Endodermal cell (in vitro differentiated cells): ENCODE measurements around the gene COIL. TPM values are rescaled to one million over a fixed set of nuclear protein-coding genes. Genes with fewer than 3 reads are reported as not detected.

Source experiments
- DNase-seq: peaks from one replicate; pipeline ENCODE4 v3.0.0-alpha.2; 2017
- H3K27ac ChIP-seq: 2 replicates; pipeline ENCODE4 v1.5.1; 2013; ENCODE audit warnings: mild to moderate bottlenecking, low read depth, low read length, moderate library complexity
- H3K27me3 ChIP-seq: 2 replicates; pipeline ENCODE4 v1.6.1; 2013; ENCODE audit warnings: mild to moderate bottlenecking, low read length, moderate library complexity; ENCODE audit not compliant: insufficient read depth, control insufficient read depth, poor library complexity, severe bottlenecking
- H3K36me3 ChIP-seq: 2 replicates; pipeline ENCODE4 v1.7.0; 2013; ENCODE audit warnings: mild to moderate bottlenecking, low read length, moderate library complexity; ENCODE audit not compliant: control insufficient read depth, insufficient read depth
- H3K4me1 ChIP-seq: one replicate; pipeline ENCODE4 v1.7.0; 2013; ENCODE audit warnings: low read length; ENCODE audit not compliant: control insufficient read depth, insufficient read depth
- H3K4me3 ChIP-seq: 2 replicates; pipeline ENCODE4 v1.5.1; 2013; ENCODE audit warnings: mild to moderate bottlenecking, low read length, moderate library complexity
- H3K9ac ChIP-seq: 2 replicates; pipeline ENCODE4 v1.6.1; 2013; ENCODE audit warnings: mild to moderate bottlenecking, low read length, moderate library complexity; ENCODE audit not compliant: poor library complexity, severe bottlenecking; ENCODE audit errors: extremely low read depth
- H3K9me3 ChIP-seq: 2 replicates; pipeline ENCODE4 v1.6.1; 2013; ENCODE audit warnings: mild to moderate bottlenecking, low read length, moderate library complexity; ENCODE audit not compliant: control insufficient read depth
- H3K27ac Mint-ChIP-seq: 2 replicates; pipeline ENCODE4 v1.8.0; 2020; ENCODE audit warnings: mixed read lengths
- H3K27me3 Mint-ChIP-seq: 2 replicates; pipeline ENCODE4 v1.8.0; 2021; ENCODE audit warnings: mild to moderate bottlenecking, mixed read lengths; ENCODE audit not compliant: insufficient read depth
- H3K36me3 Mint-ChIP-seq: 2 replicates; pipeline ENCODE4 v1.8.0; 2020; ENCODE audit warnings: low read depth, mixed read lengths
- H3K4me1 Mint-ChIP-seq: 2 replicates; pipeline ENCODE4 v1.8.0; 2020; ENCODE audit warnings: mixed read lengths
- H3K4me3 Mint-ChIP-seq: 2 replicates; pipeline ENCODE4 v1.8.0; 2020; ENCODE audit warnings: mild to moderate bottlenecking, moderate library complexity, mixed read lengths
- H3K9me3 Mint-ChIP-seq: 2 replicates; pipeline ENCODE4 v1.8.0; 2020; ENCODE audit warnings: mild to moderate bottlenecking, mixed read lengths
- CTCF ChIP-seq: fragments of 200-600 bp; sonication (generic); conservative IDR thresholded peaks from 2 replicates; pipeline ENCODE4 v1.5.0; 2021; ENCODE audit warnings: antibody characterized with exemption, mild to moderate bottlenecking
- whole genome bisulfite sequencing, 2 experiments: methylation state at CpG; one replicate each; pipeline versions ENCODE4 v1.1.5 to v1.1.7; 2013; ENCODE audit warnings: missing lambda C conversion rate in 2 of 2, mixed read lengths in 1 of 2; ENCODE audit not compliant: insufficient coverage in 1 of 2, insufficient read length in 1 of 2; 5-methylcytosine and 5-hydroxymethylcytosine counted together
- total RNA-seq, 2 donors: library from RNA; stranded (reverse); fragmentation: NEBNext Ultra II Directional in 1 of 2; extraction: Animal tissue kit (Norgen Biotek cat#: 25700) in 1 of 2; gene quantifications; 2 replicates in 1 of 2; 3 replicates in 1 of 2; pipeline ENCODE4 v1.2.1, GENCODE V29; 2021

COIL gene
- total RNA-seq, 2 donors from 2014 or later, result 18.2 to 19.2 TPM

GRCh38 chr17:56913867-56914580 is 46.8 kb downstream of the COIL start, which contains the start of gene TRIM25:
TSS of gene TRIM25 (minus strand) at chr17:56914049. CDS start at chr17:56913988, 61 bp downstream.
- Histone ChIP-seq H3K4me1 (no peaks in the 10 kb centered on the region), H3K27me3 (peaks cover 38% of the 10 kb centered on the region), H3K9me3 (peaks cover 12% of the 10 kb centered on the region), H3K4me3 (peak within 1 kb of the TSS; percentile 82), H3K27ac (no peak within 1 kb of the TSS), H3K9ac (peak within 1 kb of the TSS; percentile 59), H3K36me3 (no peaks in the 10 kb centered on the region)
- peak within 1 kb of the TSS; percentile 77 for H3K4me3 Mint-ChIP-seq
- TF ChIP-seq CTCF, result no peak
- peaks cover 3% of the 10 kb centered on the region for H3K36me3 Mint-ChIP-seq
- peak within 1 kb of the TSS; percentile 77 for H3K27ac Mint-ChIP-seq
- 0 to 1% methylated on average over 15 to 58 of the region's 58 CpGs for whole genome bisulfite sequencing, 2 experiments
- peaks cover 42% of the 10 kb centered on the region for H3K27me3 Mint-ChIP-seq
- peak; percentile 98 for DNase-seq
- H3K4me1 Mint-ChIP-seq, result peaks cover 7% of the 10 kb centered on the region
- peaks cover 6% of the 10 kb centered on the region for H3K9me3 Mint-ChIP-seq

DNA sequence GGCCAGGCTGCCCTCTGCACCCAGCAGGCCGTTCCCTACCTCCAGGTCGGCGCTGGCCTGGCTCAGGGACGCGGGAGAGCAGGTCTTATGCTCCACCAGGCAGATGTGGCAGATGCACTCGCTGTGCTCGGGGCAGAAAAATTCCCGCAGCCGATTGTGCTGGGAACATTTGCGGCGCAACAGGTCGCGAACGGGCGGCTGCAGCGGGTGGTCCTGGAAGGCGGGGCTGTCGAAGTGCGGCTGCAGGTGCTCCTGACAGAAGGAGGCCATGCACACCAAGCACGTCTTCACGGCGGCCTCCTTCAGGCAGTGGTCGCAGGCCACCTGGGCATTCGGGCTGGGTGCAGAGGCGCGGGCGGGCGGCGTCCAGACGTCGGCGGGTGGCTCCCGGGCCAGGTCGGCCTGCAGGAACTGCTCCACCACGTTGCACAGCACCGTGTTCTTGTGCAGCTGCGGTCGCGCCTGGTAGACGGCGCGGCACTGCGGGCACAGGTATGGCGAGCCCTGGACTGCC is 47.4 kb downstream of the COIL start:
- no peak for TF ChIP-seq CTCF
- Histone ChIP-seq H3K4me1 (no peaks in the 10 kb centered on the region), H3K4me3 (peak overlapping the region; percentile 82), H3K9me3 (peaks cover 12% of the 10 kb centered on the region), H3K27me3 (peaks cover 38% of the 10 kb centered on the region), H3K27ac (no peak overlapping the region), H3K9ac (peak overlapping the region; percentile 25), H3K36me3 (no peaks in the 10 kb centered on the region)
- Mint-ChIP-seq H3K36me3 (peaks cover 5% of the 10 kb centered on the region), H3K27me3 (peaks cover 42% of the 10 kb centered on the region), H3K9me3 (peaks cover 6% of the 10 kb centered on the region), H3K4me3 (peak overlapping the region; percentile 77), H3K27ac (peak overlapping the region; percentile 48), H3K4me1 (peaks cover 13% of the 10 kb centered on the region)
- peak; percentile 91 for DNase-seq
- WGBS, 2 experiments, result 9 to 18% methylated on average over 9 to 44 of the region's 44 CpGs

- H3K27ac ChIP-seq, result no peak overlapping the region
- DNase-seq, result no peak
- H3K27me3 ChIP-seq, result peaks cover 38% of the 10 kb centered on the region
- no peaks in the 10 kb centered on the region for H3K36me3 ChIP-seq
- Mint-ChIP-seq H3K27me3 (peaks cover 42% of the 10 kb centered on the region), H3K9me3 (peaks cover 5% of the 10 kb centered on the region), H3K27ac (no peak overlapping the region), H3K36me3 (peaks cover 9% of the 10 kb centered on the region), H3K4me3 (peak overlapping the region; percentile 77), H3K4me1 (peaks cover 14% of the 10 kb centered on the region)
- H3K9me3 ChIP-seq, result peaks cover 10% of the 10 kb centered on the region
- peak overlapping the region; percentile 82 for H3K4me3 ChIP-seq
- WGBS, 2 experiments, result 75% methylated on average over 7 of the region's 7 CpGs; no CpG with 5 or more reads in 1 of the 2 experiments
- no peak overlapping the region for H3K9ac ChIP-seq
- no peak for TF ChIP-seq CTCF
- H3K4me1 ChIP-seq, result no peaks in the 10 kb centered on the region
Measured at GRCh38 chr17:56913000-56913311, 47.9 kb downstream of the COIL start.
